HG02642 (cell line): ENCODE results near the gene MVD.

Source experiments
- ATAC-seq: cut with Tn5 transposase; IDR thresholded peaks from one replicate; pipeline ENCODE4 v1.9.1; 2021; ENCODE audit warnings: mild to moderate bottlenecking; ENCODE audit not compliant: unreplicated experiment, poor library complexity

Gene MVD

GRCh38 chr16:88631384-88631783, 31.5 kb downstream of the MVD start:
- ATAC-seq: no peak

GRCh38 chr16:88630941-88631340, 31.9 kb downstream of the MVD start:
- no peak for ATAC-seq

GRCh38 chr16:88630433-88630832, 32.5 kb downstream of the MVD start:
- no peak for ATAC-seq

GRCh38 chr16:88629835-88630234, 33.1 kb downstream of the MVD start:
- ATAC-seq: no peak

GRCh38 chr16:88628512-88628974, 34.3 kb downstream of the MVD start:
- ATAC-seq: no peak

GRCh38 chr16:88627531-88628411, 35.1 kb downstream of the MVD start:
- no peak for ATAC-seq

GRCh38 chr16:88626646-88627045, 36.2 kb downstream of the MVD start:
- ATAC-seq: no peak

GRCh38 chr16:88624977-88625576, 37.8 kb downstream of the MVD start:
- no peak for ATAC-seq

- ATAC-seq: no peak
These were observed 38.4 kb downstream of the MVD start for GRCh38 chr16:88624481-88624880.

GRCh38 chr16:88623858-88624257, 39.0 kb downstream of the MVD start:
- no peak for ATAC-seq

- no peak for ATAC-seq
These were observed 40.0 kb downstream of the MVD start for GRCh38 chr16:88622866-88623265.

- ATAC-seq: no peak
These were observed 40.8 kb downstream of the MVD start for GRCh38 chr16:88622125-88622524.

GRCh38 chr16:88619859-88620815, 42.8 kb downstream of the MVD start:
- ATAC-seq: no peak

- ATAC-seq: no peak
These were observed 43.8 kb downstream of the MVD start for GRCh38 chr16:88618956-88619667.

GRCh38 chr16:88618182-88618955, 44.5 kb downstream of the MVD start:
- ATAC-seq: no peak

- ATAC-seq: no peak
These were observed 45.4 kb downstream of the MVD start for GRCh38 chr16:88617268-88618031.

- ATAC-seq: no peak
These were observed 46.2 kb downstream of the MVD start for GRCh38 chr16:88616736-88617135.

GRCh38 chr16:88616320-88616719, 46.6 kb downstream of the MVD start:
- no peak for ATAC-seq
